ENCODE data around the gene CMTM2.
"Not testable (repeated sequence)": the region's sequence is repeated elsewhere in the genome, so short reads cannot be mapped to it uniquely, and the experiment has no call there.

Gene CMTM2

GRCh38 chr16:66553223-66553622 is 26.0 kb upstream of the CMTM2 start:
- DNase-seq: no peak

- no peak for DNase-seq
Observed at GRCh38 chr16:66554021-66554420, 25.2 kb upstream of the CMTM2 start.

GRCh38 chr16:66554495-66554894 is 24.8 kb upstream of the CMTM2 start:
- DNase-seq: no peak

- DNase-seq: no peak
Observed at GRCh38 chr16:66560107-66560506, 19.2 kb upstream of the CMTM2 start.

- no peak for DNase-seq
Observed at GRCh38 chr16:66561381-66562080, 17.7 kb upstream of the CMTM2 start.

- DNase-seq: no peak
Observed at GRCh38 chr16:66562409-66562808, 16.9 kb upstream of the CMTM2 start.

- no peak for DNase-seq
Observed at GRCh38 chr16:66562986-66563385, 16.3 kb upstream of the CMTM2 start.

GRCh38 chr16:66563574-66564334 is 15.5 kb upstream of the CMTM2 start:
- DNase-seq: no peak

- no peak for DNase-seq
Observed at GRCh38 chr16:66566051-66566901, 13.0 kb upstream of the CMTM2 start, which contains the start of gene CMTM1. TSS of gene CMTM1 (plus strand) at chr16:66566439. CDS start at chr16:66566514, 75 bp downstream.

GRCh38 chr16:66567270-66567669 is 12.0 kb upstream of the CMTM2 start:
- not testable (repeated sequence) for DNase-seq

- no peak for DNase-seq
Observed at GRCh38 chr16:66568355-66568754, 10.9 kb upstream of the CMTM2 start.

- no peak for DNase-seq
Observed at GRCh38 chr16:66569131-66569530, 10.1 kb upstream of the CMTM2 start.

- no peak for DNase-seq
Observed at GRCh38 chr16:66569827-66570405, 9.3 kb upstream of the CMTM2 start.

GRCh38 chr16:66572356-66572755 is 6.9 kb upstream of the CMTM2 start:
- no peak for DNase-seq

- no peak for DNase-seq
Observed at GRCh38 chr16:66574081-66574480, 5.2 kb upstream of the CMTM2 start.

- DNase-seq: no peak
Observed at GRCh38 chr16:66574531-66574930, 4.7 kb upstream of the CMTM2 start.

- no peak for DNase-seq
Observed at GRCh38 chr16:66575060-66575459, 4.2 kb upstream of the CMTM2 start.

GRCh38 chr16:66576296-66576695 is 3.0 kb upstream of the CMTM2 start:
- no peak for DNase-seq

GRCh38 chr16:66580605-66581209 is 1.4 kb downstream of the CMTM2 start:
- DNase-seq: no peak

- DNase-seq: no peak
Observed at GRCh38 chr16:66581246-66581952, 2.1 kb downstream of the CMTM2 start.

- DNase-seq: no peak
Observed at GRCh38 chr16:66585481-66586239, 6.4 kb downstream of the CMTM2 start.

Measured in SIG-M5 (cell line).